Prostate gland (tissue), 2 donors: Measurements from ENCODE around the gene DNAAF5. TPM values are rescaled to one million over a fixed set of nuclear protein-coding genes. Genes with fewer than 3 reads are reported as not detected.
A peak's percentile ranks its signal among the peaks of the same experiment; 100 is the strongest.

Source experiments
- DNase-seq: peaks from one replicate; pipeline ENCODE4 v3.0.0-alpha.2; 2019; ENCODE audit warnings: low spot score
- H3K27ac ChIP-seq, 2 donors: fragments of 200-600 bp; sonication (generic); 2 replicates each; pipeline ENCODE4 v1.5.1; 2017 to 2019
- H3K27me3 ChIP-seq: fragments of 200-600 bp; sonication (generic); replicated peaks from 2 replicates; pipeline ENCODE4 v1.5.1; 2019; ENCODE audit not compliant: insufficient read depth
- H3K36me3 ChIP-seq, 2 donors: fragments of 200-600 bp; sonication (generic); 1 replicate in 1 of 2; 2 replicates in 1 of 2; pipeline versions ENCODE4 v1.5.1 to v1.8.1; 2017 to 2019
- H3K4me1 ChIP-seq: fragments of 200-600 bp; sonication (generic); replicated peaks from 2 replicates; pipeline ENCODE4 v1.5.1; 2019
- H3K4me3 ChIP-seq, 2 donors: fragments of 200-600 bp; sonication (generic); 2 replicates each; pipeline ENCODE4 v1.5.1; 2017 to 2019
- H3K9me3 ChIP-seq: fragments of 200-600 bp; sonication (generic); 2 replicates; pipeline ENCODE4 v1.5.1; 2017
- CTCF ChIP-seq, 4 experiments: fragments of 200-600 bp in 2 of 4; fragments of 450-650 bp in 2 of 4; sonication (generic) in 2 of 4; IDR thresholded peaks; 1 replicate in 3 of 4; 2 replicates in 1 of 4; pipeline ENCODE4 v1.5.1; 2016 to 2019; ENCODE audit warnings: antibody characterized with exemption in 4 of 4, mild to moderate bottlenecking in 2 of 4, moderate library complexity in 2 of 4
- POLR2A ChIP-seq: fragments of 450-650 bp; IDR thresholded peaks from one replicate; pipeline ENCODE4 v1.6.1; 2016; ENCODE audit warnings: antibody characterized with exemption, mild to moderate bottlenecking
- POLR2AphosphoS5 ChIP-seq: sonication (generic); formaldehyde crosslinking; IDR thresholded peaks from one replicate; pipeline ENCODE4 v1.6.1; 2017; ENCODE audit warnings: antibody characterized with exemption
- WGBS: methylation state at CpG from one replicate; pipeline ENCODE4 v1.1.5; 2018; 5-methylcytosine and 5-hydroxymethylcytosine counted together
- intact Hi-C: fragments of 100-400 bp; cut with DNase I; formaldehyde crosslinking; loops from one replicate; pipeline ENCODE4 v1.14.2; 2022
- total RNA-seq, 2 donors: library from RNA; depleted of rRNA; stranded (reverse); fragments of >200 nt; gene quantifications; one replicate each; pipeline ENCODE4 v1.1.0, GENCODE V29; 2016

DNAAF5 gene
- total RNA-seq: 10 to 100 TPM; 30.8 to 52.0 TPM

- peak within 1 kb of the TSS; percentile 73 to 90 for H3K4me3 ChIP-seq
- H3K36me3 ChIP-seq: no peaks in the 10 kb centered on the region
- H3K4me1 ChIP-seq: no peaks in the 10 kb centered on the region
- TF ChIP-seq POLR2AphosphoS5 (peak; percentile 91), CTCF (IDR thresholded peaks at IDR 0.05) (no peak), POLR2A (peak; percentile 14)
- H3K27ac ChIP-seq: peak within 1 kb of the TSS; percentile 7 to 50
- DNase-seq: peak; percentile 82
- H3K9me3 ChIP-seq: no peaks in the 10 kb centered on the region
- 6% methylated on average over 51 of the region's 56 CpGs for WGBS
- intact Hi-C loops: no loop called here
- H3K27me3 ChIP-seq: no peaks in the 10 kb centered on the region
Observed at GRCh38 chr7:726084-726853, at the start of gene DNAAF5. DNAAF5 (plus strand) TSS chr7:726699; CDS start chr7:726721, 22 bp downstream.

GRCh38 chr7:676972-677385 lies 49.5 kb upstream of the DNAAF5 start:
- Histone ChIP-seq H3K9me3 (no peaks in the 10 kb centered on the region), H3K4me3 (no peak overlapping the region), H3K27me3 (no peaks in the 10 kb centered on the region), H3K36me3 (no peaks in the 10 kb centered on the region), H3K4me1 (no peaks in the 10 kb centered on the region), H3K27ac (no peak overlapping the region)
- TF ChIP-seq POLR2A (no peak), POLR2AphosphoS5 (no peak), CTCF (IDR thresholded peaks at IDR 0.05) (no peak)
- intact Hi-C loops: no loop called here
- no peak for DNase-seq
- WGBS: 98% methylated on average over 14 of the region's 23 CpGs

- intact Hi-C loops: no loop called here
- Histone ChIP-seq H3K27ac (no peak overlapping the region), H3K4me1 (no peaks in the 10 kb centered on the region), H3K4me3 (no peak overlapping the region), H3K9me3 (no peaks in the 10 kb centered on the region), H3K27me3 (no peaks in the 10 kb centered on the region), H3K36me3 (no peaks in the 10 kb centered on the region)
- DNase-seq: no peak
- 97% methylated on average over 25 of the region's 25 CpGs for WGBS
- TF ChIP-seq POLR2AphosphoS5 (no peak), POLR2A (no peak), CTCF (IDR thresholded peaks at IDR 0.05) (no peak)
Observed at GRCh38 chr7:680411-681127, 45.9 kb upstream of the DNAAF5 start.

GRCh38 chr7:681551-682307 lies 44.8 kb upstream of the DNAAF5 start:
- Histone ChIP-seq H3K27me3 (no peaks in the 10 kb centered on the region), H3K4me1 (no peaks in the 10 kb centered on the region), H3K4me3 (no peak overlapping the region), H3K36me3 (no peaks in the 10 kb centered on the region), H3K27ac (no peak overlapping the region), H3K9me3 (no peaks in the 10 kb centered on the region)
- TF ChIP-seq CTCF (IDR thresholded peaks at IDR 0.05) (no peak), POLR2A (no peak), POLR2AphosphoS5 (no peak)
- intact Hi-C loops: no loop called here
- no peak for DNase-seq
- WGBS: 93% methylated on average over 13 of the region's 13 CpGs
